Measurements from ENCODE around the gene NFAT5.
"Not testable (repeated sequence)": the region's sequence is repeated elsewhere in the genome, so short reads cannot be mapped to it uniquely, and the experiment has no call there.

The NFAT5 gene

GRCh38 chr16:69707920-69708683 lies 142.3 kb downstream of the NFAT5 start:
- DNase-seq (ENCODE audit: low spot score) = no peak

DNA sequence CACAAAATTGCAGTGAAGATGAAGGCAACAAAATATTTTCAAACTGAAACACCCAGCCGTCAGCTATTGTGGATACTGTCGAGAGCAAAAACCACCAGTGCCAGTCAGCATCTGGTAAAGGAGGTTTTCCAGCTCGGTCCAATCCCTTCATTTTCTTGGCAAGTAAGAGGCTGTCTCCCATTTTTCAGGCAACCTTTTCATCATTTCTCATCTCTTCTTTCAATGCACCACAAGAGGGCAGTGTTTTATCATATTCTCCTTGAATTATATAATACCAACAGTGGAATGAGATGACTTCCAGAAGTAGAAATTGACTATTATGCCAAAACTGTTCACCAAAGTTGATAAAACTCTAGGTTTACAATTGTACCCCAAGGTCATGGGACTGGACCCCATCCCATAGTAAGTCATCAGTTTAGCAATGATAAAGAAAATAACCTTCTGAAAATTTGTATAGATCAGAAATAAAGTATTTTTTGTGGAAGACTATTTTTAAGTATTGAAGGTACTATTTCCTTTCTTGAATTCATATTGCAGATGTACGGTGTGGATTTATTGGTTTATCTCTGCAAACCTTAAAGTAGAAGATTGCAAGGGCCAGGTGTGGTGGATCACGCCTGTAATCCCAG lies 143.8 kb downstream of the NFAT5 start:
- peak; percentile 45 for DNase-seq (ENCODE audit: low spot score)

GRCh38 chr16:69711115-69711740 lies 145.5 kb downstream of the NFAT5 start:
- peak; percentile 26 for DNase-seq (ENCODE audit: low spot score)

DNA sequence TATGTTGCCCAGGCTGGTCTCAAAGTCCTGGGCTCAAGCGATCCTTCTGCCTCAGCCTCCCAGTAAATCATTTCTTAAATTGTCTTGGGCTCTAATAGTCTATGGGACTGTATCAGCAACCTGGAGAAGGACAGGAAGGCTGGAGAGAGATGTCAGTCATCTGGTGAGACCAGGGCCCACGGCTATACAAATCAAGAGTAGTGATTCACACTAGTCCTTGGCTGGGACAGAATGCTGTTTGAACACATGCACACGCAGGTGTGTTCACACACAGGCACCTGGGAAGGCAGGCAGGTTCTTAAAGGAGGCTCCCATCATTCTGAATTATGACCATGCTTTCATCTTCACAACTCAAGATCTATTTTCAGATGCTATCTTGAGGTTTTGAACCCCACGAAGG lies 146.5 kb downstream of the NFAT5 start:
- no peak for DNase-seq (ENCODE audit: low spot score)

DNA sequence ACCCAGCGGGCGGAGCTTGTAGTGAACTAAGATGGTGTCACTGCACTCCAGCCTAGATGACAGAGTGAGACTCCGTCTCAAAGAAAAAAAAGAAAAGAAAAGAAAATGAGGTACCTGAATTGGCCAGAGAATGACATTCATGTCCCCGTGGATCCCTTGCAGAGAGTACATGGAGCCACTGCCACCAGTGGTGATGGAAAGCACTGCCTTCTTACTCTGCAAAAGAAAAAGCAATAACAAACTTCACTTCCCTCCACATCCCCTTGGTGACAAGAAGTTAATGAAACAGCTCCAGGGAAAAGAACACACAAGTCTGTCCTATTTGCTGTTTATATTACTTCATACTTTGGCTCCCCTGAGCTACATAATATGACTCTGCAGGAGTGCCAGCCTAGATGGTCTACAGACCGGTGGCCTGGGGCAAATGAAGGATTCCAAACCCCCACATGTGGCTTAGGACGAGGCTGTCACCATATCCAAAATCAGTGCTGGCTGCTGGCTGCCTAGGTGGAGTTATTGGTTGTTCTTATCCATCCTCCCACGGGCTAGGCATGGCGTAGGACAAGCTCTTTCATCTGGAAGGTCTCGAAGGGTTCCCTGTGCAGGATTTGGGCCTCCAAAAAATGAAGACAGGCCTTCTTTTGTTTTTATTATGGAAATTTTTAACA lies 147.3 kb downstream of the NFAT5 start:
- no peak for DNase-seq (ENCODE audit: low spot score)

- DNase-seq (ENCODE audit: low spot score) = no peak
Measured at GRCh38 chr16:69717066-69717465, 151.3 kb downstream of the NFAT5 start.

- DNase-seq (ENCODE audit: low spot score) = no peak
Measured at GRCh38 chr16:69718111-69718764, 152.5 kb downstream of the NFAT5 start.

DNA sequence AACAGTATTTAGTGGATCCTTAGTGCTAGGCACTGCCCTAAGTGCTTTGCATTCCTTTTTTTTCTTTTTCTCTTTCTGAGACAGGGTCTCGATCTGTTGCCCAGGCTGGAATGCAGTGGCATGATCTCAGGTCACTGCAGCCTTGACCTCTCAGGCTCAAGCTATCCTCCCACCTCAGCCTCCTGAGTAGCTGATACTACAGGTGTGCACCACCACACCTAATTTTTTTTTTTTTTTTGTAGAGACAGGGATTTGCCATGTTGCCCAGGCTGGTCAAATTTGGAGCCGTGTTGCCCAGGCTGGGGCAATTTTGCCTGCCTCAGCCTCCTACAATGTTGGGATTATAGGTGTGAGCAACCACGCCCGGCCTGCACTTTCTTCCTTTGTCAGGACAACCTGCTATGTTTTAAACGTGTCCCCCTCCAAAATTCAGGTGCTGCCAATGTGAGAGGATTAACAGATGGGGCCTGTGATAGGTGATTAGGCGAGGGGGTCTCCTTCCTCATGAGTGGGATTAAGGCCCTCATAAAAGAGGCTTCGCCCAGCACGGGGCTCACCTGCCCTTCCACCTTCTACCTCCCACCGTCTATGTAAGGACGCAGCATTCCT lies 155.2 kb downstream of the NFAT5 start:
- DNase-seq (ENCODE audit: low spot score) = no peak

- no peak for DNase-seq (ENCODE audit: low spot score)
Measured at GRCh38 chr16:69721441-69721957, 155.7 kb downstream of the NFAT5 start.

DNA sequence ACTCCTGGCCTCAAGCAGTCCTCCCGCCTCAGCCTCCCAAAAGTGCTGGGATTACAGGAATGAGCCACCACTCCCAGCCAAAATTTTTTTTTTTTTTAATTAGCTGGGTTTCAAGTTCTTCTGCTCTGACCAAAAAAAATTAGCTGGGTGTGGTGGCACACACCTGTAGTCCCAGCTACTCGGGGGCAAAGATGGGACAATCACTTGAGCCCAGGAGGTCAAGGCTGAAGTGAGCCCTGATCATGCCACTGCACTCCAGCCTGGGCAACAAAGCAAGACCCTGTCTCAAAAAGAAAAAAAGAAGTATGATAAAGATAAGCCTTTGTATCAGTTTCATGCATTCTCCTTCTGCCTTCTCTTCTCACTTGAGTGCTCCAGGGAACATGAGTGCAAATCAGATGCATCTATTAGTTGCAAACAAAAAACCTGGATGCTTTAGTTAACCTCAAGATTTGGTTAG lies 158.7 kb downstream of the NFAT5 start:
- no peak for DNase-seq (ENCODE audit: low spot score)

DNA sequence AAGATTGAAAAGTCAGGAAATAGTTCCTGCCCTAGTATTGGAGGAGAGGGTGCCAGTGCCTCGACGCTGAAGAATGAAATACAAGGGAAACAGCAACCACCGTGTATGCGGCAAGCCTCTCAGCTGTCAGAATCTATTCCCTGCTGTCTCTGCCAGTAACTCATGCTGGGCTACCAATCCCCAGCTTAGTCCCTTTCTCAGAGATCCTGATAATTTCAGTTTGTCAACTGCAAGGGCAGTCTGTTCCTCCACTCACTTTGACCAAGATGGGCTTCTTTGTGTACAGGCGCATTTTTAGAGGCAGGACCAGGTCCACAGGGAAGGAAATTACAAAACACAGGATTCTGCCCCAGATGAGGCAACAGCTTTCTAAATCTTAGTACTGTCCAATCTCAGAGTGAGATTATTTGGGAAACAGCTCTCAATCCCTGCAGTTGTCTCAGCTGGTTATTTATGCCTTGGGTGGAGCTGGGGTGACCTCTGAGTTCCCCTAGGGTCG lies 159.3 kb downstream of the NFAT5 start:
- no peak for DNase-seq (ENCODE audit: low spot score)

GRCh38 chr16:69725480-69726312 lies 159.9 kb downstream of the NFAT5 start:
- DNase-seq (ENCODE audit: low spot score) = no peak

DNA sequence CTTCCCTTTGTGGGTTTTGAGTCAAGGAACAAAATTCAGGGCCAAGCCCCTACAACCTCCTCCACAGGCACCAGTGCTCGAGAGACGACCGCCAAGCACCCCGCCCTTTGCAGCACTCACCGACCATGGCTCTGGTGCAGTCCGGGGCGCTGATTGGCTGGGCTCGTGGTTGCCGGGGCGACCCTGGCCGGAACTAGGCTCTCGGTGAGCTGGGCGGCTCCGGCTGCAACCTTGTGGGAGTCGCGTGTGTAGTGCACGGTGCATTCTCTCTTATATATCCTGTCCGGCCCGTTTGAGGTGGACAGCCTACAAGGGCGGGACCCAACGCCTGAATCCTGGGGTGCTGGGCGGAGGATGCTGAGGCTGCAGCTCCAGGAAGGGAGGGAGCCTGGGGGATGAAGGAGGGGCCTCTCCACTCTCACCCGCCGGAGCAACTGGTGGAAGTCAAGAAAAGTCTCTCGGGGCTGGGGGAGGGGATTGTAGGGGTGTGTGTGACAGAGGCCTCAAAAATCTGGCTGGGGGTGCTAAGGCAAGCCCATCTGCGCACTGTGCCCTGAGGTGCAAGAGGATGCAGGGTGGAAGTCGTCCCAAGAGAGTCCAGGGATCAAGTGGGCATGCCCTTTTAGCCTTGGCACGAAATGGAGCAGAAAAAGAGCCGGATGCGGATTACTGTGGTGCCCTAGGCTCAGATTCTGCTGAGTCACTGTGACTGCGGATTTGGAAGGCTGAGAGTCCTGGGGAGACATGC lies 160.7 kb downstream of the NFAT5 start, which contains the start of gene NQO1:
Gene NQO1 (minus strand): TSS at position 248 of the 748 bp plus-strand sequence. CDS start 121 bp downstream, at position 127.
- DNase-seq (ENCODE audit: low spot score) = peak; percentile 93

DNA sequence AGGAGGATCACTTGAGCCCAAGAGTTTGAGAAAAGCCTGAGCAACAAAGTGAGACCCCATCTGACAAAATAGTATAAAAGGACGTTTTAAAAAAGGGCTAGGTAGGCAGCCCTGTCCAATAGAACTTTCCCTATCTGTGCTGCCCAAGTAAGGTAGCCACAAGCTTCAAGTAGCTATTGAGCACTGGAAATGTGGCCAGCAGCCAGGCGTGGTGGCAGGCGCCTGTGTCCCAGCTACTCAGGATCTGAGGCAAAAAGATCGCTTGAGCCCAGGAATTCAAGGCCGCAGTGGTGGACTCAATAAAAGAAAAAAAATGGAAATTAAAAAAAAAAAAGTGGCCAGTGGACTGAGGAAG lies 162.1 kb downstream of the NFAT5 start:
- DNase-seq (ENCODE audit: low spot score) = no peak

GRCh38 chr16:69729030-69729429 lies 163.3 kb downstream of the NFAT5 start:
- DNase-seq (ENCODE audit: low spot score) = not testable (repeated sequence)

- not testable (repeated sequence) for DNase-seq (ENCODE audit: low spot score)
Measured at GRCh38 chr16:69731280-69731679, 165.5 kb downstream of the NFAT5 start.

GRCh38 chr16:69732101-69732500 lies 166.3 kb downstream of the NFAT5 start:
- DNase-seq (ENCODE audit: low spot score) = no peak

DNA sequence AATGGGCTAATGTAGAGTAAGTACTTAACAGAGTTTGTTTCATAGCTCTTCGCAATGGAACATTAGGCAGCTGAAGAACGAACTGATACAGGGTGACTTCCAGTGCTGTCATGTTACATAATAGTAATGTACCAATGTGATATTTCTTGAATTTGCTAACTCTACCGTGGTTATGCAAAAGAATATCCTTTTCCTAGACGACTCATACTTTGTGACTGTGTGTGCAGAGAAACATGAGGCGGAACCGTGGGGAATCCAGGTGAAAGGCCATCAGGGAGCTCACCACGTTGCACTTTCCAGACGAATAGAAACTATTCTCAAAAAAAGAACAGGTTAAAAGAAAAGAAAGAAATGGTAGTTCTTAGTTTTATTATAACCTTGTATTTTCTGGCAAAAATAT lies 175.8 kb downstream of the NFAT5 start:
- DNase-seq (ENCODE audit: low spot score) = no peak
